Fibroblast of pulmonary artery (primary cell): ENCODE measurements around the gene ZNF385D.
A peak's percentile ranks its signal among the peaks of the same experiment; 100 is the strongest.

ENCODE experiments used
- DNase-seq: peaks from one replicate; pipeline ENCODE4 v3.0.0-alpha.2; 2010; ENCODE audit warnings: low read depth
- H3K4me3 ChIP-seq: replicated peaks from 2 replicates; pipeline ENCODE4 v1.5.1; 2011; ENCODE audit warnings: low read depth, mild to moderate bottlenecking, control low read depth, low read length, moderate library complexity
- TF ChIP-seq, protein P1 (sequence below): IDR thresholded peaks from 2 replicates; pipeline ENCODE4 v1.5.1; 2011; ENCODE audit warnings: mild to moderate bottlenecking, control low read depth, low read length, inconsistent platforms; ENCODE audit errors: missing control alignments

ZNF385D gene

DNA sequence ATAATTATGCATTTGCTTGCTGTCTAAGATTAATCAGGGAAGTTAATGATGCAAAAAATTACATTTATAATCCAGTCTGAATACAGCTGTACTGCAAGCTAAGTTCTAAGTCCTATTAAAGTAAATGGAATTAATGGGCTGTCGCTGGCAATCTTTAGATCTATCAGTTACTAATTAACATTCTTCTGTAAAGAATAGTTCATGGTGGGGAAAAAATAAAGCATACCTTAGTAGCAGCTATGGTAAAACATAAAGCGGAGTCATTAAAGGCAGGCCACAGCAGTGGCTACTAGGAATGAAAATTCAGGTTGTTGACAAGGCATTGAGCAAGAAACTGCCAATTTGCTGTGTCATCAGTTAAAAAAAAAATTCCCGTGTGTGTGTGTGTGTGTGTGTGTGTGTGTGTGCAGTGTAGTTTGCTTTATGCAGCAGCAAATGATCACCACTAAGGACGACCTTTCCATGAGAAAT lies 129.8 kb downstream of the ZNF385D start:
- H3K4me3 ChIP-seq = no peak overlapping the region
- DNase-seq = peak; percentile 62
- TF ChIP-seq, protein P1, sequence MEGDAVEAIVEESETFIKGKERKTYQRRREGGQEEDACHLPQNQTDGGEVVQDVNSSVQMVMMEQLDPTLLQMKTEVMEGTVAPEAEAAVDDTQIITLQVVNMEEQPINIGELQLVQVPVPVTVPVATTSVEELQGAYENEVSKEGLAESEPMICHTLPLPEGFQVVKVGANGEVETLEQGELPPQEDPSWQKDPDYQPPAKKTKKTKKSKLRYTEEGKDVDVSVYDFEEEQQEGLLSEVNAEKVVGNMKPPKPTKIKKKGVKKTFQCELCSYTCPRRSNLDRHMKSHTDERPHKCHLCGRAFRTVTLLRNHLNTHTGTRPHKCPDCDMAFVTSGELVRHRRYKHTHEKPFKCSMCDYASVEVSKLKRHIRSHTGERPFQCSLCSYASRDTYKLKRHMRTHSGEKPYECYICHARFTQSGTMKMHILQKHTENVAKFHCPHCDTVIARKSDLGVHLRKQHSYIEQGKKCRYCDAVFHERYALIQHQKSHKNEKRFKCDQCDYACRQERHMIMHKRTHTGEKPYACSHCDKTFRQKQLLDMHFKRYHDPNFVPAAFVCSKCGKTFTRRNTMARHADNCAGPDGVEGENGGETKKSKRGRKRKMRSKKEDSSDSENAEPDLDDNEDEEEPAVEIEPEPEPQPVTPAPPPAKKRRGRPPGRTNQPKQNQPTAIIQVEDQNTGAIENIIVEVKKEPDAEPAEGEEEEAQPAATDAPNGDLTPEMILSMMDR = no peak

DNA sequence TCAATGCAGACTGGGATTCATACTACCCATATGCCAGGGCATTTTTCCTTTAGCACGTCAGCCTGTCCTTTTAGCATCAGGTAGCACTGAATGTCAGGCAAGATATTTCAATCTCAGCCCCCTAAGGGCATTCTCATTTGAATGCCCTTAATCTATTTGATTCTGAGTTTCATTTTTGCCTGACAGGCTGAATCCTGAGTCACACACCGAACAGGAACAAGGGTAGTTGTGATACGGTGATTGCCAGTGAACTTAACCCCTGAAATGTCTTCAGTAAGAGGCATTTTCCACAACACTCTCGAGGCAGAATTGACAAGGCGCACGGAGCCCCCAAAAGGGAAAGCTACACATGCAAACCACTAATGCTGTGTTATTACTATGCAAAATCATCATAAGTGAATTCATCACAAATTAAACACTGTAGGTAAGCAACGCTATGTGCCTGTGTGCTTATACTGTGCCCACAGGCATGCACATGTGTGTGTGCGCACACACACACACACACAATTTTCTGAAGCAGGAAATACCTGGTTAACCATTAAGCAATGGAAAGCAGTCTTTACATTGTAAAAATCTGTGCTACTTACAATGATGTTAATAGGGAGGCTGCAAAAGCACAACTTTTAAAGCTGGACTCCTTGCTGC lies 130.4 kb downstream of the ZNF385D start:
- H3K4me3 ChIP-seq = no peak overlapping the region
- DNase-seq = no peak
- TF ChIP-seq, protein P1 = no peak

DNA sequence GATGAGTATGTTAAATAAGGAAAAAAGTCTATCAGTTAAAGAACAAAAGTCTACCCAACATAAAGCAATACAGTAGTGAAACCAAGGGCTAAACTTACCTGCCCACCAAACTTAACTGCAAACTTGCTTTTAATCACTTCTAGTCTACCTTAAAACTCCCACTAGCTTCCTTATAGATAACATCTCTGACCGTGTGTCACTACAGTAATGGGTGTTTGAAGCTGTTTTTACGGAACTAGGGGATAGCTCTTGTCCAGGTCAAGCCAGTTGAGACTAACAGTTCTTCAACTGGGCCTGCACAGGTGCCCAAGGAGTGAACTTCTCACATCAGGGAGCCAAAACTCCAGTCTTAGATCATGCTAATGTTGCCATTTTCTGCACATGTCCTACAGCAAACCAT lies 132.3 kb downstream of the ZNF385D start:
- TF ChIP-seq, protein P1 = no peak
- DNase-seq = no peak

DNA sequence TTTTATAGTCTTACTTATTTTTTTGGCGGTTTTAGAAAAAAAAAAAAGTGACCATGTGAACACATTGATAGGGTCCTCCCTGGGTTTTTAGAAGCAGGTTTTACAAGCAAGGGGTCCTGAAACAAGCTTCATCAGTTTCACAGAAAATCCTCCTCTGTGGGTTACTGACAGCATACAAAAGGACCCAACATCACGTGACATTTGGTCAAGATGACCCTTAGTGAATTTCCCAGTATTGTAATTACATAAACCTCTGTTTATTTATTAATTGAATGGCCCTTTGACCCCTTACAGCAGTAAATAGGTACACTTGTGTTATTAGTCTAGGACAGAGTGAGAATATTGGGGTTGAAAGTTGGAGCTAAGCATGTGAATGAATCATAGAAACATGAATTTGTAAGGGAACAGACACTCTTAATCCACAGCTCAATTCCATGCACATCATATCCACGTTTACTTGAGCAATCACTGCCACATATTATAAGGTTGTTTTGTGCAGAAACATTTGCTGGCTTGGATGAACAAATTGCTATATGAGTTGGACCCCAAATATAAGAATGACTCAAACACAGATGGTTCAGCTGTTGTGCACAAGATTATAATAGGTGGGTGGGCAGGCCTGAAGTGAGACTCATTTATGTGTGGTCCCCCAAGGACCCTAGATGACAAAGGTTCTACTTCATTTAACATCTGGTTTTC lies 137.5 kb downstream of the ZNF385D start:
- TF ChIP-seq, protein P1 = no peak
- DNase-seq = no peak
- no peak overlapping the region for H3K4me3 ChIP-seq

More for the DNA sequence above, 132.3 kb downstream of the ZNF385D start:
- H3K4me3 ChIP-seq = no peak overlapping the region

DNA sequence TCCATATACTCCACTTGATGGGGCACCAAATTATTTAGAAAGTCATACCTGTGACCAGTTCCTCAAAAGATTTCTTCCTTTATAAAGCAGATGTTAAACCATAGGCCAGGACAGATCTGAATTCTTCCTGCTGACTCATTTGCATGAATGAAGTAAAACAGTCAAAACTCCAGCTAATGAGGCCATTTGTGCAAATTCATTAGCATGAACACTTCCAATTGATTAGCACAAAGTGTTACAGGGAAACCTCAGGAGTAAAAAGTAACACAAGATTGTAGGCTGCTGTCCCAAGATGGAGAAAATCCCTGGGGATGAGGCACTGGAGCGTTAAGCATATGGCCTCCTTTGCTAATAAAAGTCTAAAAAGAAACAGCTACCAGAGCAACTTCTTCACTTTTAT lies 149.8 kb downstream of the ZNF385D start:
- DNase-seq = no peak
- H3K4me3 ChIP-seq = no peak overlapping the region
- TF ChIP-seq, protein P1 = no peak

DNA sequence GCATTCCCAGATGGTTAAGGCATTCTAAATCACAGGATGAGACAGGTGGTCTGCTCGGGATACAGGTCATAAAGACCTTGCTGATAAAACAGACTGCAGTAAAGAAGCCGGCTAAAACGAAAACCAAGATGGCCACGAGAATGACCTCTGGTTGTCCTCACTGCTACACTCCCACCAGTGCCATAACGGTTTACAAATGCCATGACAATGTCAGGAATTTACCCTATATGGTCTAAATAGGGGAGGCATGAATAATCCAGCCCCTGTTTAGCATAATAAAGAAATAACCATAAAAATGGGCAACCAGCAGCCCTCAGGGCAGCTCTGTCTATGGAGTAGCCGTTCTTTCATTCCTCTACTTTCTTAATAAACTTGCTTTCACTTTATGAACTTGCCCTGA lies 151.1 kb downstream of the ZNF385D start:
- no peak overlapping the region for H3K4me3 ChIP-seq
- DNase-seq = no peak
- TF ChIP-seq, protein P1 = no peak
